ENCODE data around the gene ECHS1.

ECHS1 gene

GRCh38 chr10:133336118-133336576, 37.0 kb downstream of the ECHS1 start (continued):
- TF ChIP-seq ZNF777 (tag by site-specific recombination; IDR thresholded peaks at IDR 0.05; ENCODE audit: borderline replicate concordance) (0 out of 2 replicates have a peak, but pooled peaks have one; percentile 24), ZNF155 (tag by site-specific recombination; IDR thresholded peaks at IDR 0.05) (no peak), ZNF670 (tag by site-specific recombination; IDR thresholded peaks at IDR 0.05; ENCODE audit: low read depth) (no peak)

- H3K27ac ChIP-seq (ENCODE audit: extremely low read depth, low read depth, low read length): no peak overlapping the region
- no peaks in the 10 kb centered on the region for H3K9me3 ChIP-seq (ENCODE audit: control insufficient read depth, insufficient read depth, low read depth, low read length)
- H3K4me3 ChIP-seq (ENCODE audit: low read depth, low read length): peak overlapping the region; percentile 24
- no peaks in the 10 kb centered on the region for H3K36me3 ChIP-seq (ENCODE audit: control insufficient read depth in 2 of 2, insufficient read depth in 1 of 2, low read length in 2 of 2)
- H3K4me1 ChIP-seq (ENCODE audit: control insufficient read depth, insufficient read depth, low read length): peaks cover 2% of the 10 kb centered on the region; the same call in 1 of the 2 replicates
- ChIA-PET CTCF (interaction anchor here (1.0 kb wide), 1 partner anchor 41 kb away, joined by 3 read pairs; no protein-coding TSS in a partner anchor), POLR2A (no interaction called here)
- TF ChIP-seq ZBTB21 (tag by site-specific recombination; IDR thresholded peaks at IDR 0.05) (peak; percentile 64), SETDB1 (IDR thresholded peaks at IDR 0.05; ENCODE audit: insufficient read length, low read length) (no peak), ZNF626 (tag by site-specific recombination; IDR thresholded peaks at IDR 0.05) (no peak), ZSCAN30 (tag by site-specific recombination; IDR thresholded peaks at IDR 0.05) (no peak), ZNF701 (tag by site-specific recombination; IDR thresholded peaks at IDR 0.05) (no peak), KLF1 (tag by site-specific recombination; IDR thresholded peaks at IDR 0.05) (peak; percentile 83), ZNF830 (tag by site-specific recombination; IDR thresholded peaks at IDR 0.05; ENCODE audit: low read depth) (no peak), ZNF133 (tag by site-specific recombination; IDR thresholded peaks at IDR 0.05) (no peak), INSM2 (tag by site-specific recombination; IDR thresholded peaks at IDR 0.05) (no peak), ZFP69B (tag by site-specific recombination; IDR thresholded peaks at IDR 0.05) (peak; percentile 96), ZNF366 (tag by site-specific recombination; conservative IDR thresholded peaks at IDR 0.05) (peak; percentile 61), ZNF600 (tag by site-specific recombination; IDR thresholded peaks at IDR 0.05) (no peak), ZNF488 (tag by site-specific recombination; IDR thresholded peaks at IDR 0.05) (no peak), KLF16 (tag by site-specific recombination; IDR thresholded peaks at IDR 0.05) (no peak), ZNF548 (tag by site-specific recombination; IDR thresholded peaks at IDR 0.05) (no peak), HOXC10 (CRISPR knock-in tag; IDR thresholded peaks at IDR 0.05) (no peak), ZFP3 (tag by site-specific recombination; IDR thresholded peaks at IDR 0.05; ENCODE audit: low read depth) (no peak), ZNF777 (tag by site-specific recombination; IDR thresholded peaks at IDR 0.05; ENCODE audit: borderline replicate concordance) (peak; percentile 55; the same call in 1 of the 2 replicates)
- TF ChIP-seq, protein P1, sequence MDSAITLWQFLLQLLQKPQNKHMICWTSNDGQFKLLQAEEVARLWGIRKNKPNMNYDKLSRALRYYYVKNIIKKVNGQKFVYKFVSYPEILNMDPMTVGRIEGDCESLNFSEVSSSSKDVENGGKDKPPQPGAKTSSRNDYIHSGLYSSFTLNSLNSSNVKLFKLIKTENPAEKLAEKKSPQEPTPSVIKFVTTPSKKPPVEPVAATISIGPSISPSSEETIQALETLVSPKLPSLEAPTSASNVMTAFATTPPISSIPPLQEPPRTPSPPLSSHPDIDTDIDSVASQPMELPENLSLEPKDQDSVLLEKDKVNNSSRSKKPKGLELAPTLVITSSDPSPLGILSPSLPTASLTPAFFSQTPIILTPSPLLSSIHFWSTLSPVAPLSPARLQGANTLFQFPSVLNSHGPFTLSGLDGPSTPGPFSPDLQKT (IDR thresholded peaks at IDR 0.05; ENCODE audit: borderline replicate concordance, low read depth, low read length): no peak
- TF ChIP-seq, protein P2, sequence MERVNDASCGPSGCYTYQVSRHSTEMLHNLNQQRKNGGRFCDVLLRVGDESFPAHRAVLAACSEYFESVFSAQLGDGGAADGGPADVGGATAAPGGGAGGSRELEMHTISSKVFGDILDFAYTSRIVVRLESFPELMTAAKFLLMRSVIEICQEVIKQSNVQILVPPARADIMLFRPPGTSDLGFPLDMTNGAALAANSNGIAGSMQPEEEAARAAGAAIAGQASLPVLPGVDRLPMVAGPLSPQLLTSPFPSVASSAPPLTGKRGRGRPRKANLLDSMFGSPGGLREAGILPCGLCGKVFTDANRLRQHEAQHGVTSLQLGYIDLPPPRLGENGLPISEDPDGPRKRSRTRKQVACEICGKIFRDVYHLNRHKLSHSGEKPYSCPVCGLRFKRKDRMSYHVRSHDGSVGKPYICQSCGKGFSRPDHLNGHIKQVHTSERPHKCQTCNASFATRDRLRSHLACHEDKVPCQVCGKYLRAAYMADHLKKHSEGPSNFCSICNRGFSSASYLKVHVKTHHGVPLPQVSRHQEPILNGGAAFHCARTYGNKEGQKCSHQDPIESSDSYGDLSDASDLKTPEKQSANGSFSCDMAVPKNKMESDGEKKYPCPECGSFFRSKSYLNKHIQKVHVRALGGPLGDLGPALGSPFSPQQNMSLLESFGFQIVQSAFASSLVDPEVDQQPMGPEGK (tag by site-specific recombination; IDR thresholded peaks at IDR 0.05): peak; percentile 92
- TF ChIP-seq, protein P3, sequence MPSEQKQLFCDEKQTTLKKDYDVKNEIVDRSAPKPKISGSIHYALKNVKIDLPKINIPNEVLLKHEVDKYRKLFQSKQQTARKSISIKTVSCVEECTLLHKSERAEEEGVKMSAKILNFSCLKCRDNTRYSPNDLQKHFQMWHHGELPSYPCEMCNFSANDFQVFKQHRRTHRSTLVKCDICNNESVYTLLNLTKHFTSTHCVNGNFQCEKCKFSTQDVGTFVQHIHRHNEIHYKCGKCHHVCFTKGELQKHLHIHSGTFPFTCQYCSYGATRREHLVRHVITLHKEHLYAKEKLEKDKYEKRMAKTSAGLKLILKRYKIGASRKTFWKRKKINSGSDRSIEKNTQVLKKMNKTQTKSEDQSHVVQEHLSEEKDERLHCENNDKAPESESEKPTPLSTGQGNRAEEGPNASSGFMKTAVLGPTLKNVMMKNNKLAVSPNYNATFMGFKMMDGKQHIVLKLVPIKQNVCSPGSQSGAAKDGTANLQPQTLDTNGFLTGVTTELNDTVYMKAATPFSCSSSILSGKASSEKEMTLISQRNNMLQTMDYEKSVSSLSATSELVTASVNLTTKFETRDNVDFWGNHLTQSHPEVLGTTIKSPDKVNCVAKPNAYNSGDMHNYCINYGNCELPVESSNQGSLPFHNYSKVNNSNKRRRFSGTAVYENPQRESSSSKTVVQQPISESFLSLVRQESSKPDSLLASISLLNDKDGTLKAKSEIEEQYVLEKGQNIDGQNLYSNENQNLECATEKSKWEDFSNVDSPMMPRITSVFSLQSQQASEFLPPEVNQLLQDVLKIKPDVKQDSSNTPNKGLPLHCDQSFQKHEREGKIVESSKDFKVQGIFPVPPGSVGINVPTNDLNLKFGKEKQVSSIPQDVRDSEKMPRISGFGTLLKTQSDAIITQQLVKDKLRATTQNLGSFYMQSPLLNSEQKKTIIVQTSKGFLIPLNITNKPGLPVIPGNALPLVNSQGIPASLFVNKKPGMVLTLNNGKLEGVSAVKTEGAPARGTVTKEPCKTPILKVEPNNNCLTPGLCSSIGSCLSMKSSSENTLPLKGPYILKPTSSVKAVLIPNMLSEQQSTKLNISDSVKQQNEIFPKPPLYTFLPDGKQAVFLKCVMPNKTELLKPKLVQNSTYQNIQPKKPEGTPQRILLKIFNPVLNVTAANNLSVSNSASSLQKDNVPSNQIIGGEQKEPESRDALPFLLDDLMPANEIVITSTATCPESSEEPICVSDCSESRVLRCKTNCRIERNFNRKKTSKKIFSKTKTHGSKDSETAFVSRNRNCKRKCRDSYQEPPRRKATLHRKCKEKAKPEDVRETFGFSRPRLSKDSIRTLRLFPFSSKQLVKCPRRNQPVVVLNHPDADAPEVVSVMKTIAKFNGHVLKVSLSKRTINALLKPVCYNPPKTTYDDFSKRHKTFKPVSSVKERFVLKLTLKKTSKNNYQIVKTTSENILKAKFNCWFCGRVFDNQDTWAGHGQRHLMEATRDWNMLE (tag by site-specific recombination; conservative IDR thresholded peaks at IDR 0.05; ENCODE audit: low read depth): 0 out of 2 replicates have a peak, but pooled peaks have one; percentile 29
These were observed 37.7 kb downstream of the ECHS1 start for GRCh38 chr10:133335246-133336117.
